Activated CD8-positive, alpha-beta memory T cell treated with anti-CD3 and anti-CD28 coated beads, Interleukin-2, amount 50 U/mL, for 48 hours (primary cell): ENCODE results near the gene L3MBTL4.
"Not testable (repeated sequence)": the region's sequence is repeated elsewhere in the genome, so short reads cannot be mapped to it uniquely, and the experiment has no call there.

Experiments
- DNase-seq: peaks from one replicate; pipeline ENCODE4 v3.0.0-alpha.2; 2020

Gene L3MBTL4

DNA sequence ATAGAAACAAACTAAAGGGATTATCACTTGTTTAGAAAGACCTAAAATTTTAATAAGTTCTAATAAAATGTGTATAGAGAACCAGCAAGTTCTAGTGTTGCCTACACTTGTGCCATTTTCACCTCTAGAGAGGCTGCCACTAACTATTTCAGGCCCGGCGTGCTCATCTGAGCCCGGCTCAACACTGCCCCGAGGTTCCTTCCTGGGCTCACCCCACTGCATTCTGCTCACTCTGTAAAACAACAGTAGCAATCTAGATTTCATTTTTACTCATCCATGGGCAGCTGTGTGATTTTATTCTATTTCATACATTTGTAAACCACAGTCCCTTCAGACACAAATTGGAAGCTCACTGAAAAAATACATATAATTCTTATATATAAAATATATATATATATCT is 253.2 kb downstream of the L3MBTL4 start:
- no peak for DNase-seq

DNA sequence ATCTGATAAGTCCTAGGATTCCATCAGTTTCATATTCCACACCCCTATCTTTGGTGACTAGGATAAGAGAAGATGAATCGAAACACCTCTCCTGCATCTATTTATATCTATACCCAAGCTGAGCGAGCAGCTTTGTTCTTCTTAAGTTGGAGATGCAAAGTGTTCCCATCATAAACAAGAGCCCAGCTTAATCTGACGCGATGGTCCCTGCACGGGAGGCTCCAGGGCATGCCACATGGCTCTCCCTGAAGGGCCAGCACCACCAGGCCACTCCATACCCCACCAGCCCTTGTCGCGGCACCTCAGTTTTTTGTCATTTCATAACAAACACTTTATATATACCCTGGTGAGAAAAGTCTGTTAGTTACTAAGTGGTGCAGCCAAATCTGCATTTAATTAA is 255.3 kb downstream of the L3MBTL4 start:
- no peak for DNase-seq

DNA sequence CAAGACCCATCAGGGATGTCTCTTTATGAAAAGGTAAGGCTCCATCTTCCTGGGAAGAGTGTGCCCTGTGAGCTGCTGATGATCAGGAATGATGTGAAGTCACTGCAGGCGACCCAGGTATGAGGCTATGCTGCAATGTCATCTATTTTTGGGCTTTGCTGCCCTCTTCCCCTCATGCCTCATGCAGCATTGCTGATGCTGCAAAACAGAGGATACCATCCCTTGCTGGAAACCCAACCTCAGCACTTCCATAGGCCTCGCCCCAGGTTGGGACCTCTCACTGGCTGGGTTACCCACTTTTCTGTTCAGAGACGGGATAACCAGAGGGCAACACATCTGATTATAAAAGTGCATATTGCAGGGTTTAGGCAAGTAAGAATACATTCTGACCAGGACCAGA is 255.8 kb downstream of the L3MBTL4 start:
- DNase-seq: no peak

DNA sequence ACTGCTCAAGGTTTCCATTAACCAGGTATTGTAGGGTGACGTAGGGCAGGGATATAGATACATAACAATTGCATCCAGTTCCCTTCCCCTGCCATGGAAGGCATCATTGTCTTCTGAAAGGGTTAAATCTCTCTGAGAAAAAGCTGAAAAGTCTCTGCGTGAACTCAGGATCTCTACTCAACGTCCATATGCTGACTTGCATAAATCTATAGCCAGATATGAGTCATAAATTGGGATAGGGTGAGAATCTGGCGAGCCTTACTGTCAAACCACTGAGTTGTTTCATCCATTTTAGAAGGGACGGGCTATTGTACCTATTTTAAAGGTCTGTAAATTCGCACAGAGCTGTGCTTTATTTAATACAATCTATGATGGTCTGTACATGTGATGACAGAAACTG is 258.3 kb downstream of the L3MBTL4 start:
- no peak for DNase-seq

DNA sequence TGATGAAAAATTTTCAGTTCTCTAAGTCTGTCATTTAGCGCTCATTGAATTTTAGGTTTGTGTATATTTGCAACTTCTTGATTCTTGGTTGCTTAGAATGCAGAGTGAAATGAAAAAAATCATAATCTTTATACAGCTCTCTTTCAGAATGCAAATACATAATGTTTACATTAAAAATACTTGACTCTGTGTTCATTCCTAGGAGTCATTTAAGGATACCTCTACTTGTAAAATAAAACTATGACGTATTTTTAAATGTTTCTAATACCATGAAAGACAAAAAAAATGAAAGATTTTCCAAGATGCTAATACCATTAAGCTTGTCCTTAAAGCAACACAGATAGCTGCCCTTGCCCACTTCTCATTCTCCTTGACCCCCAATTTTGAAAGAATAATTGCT is 259.0 kb downstream of the L3MBTL4 start:
- DNase-seq: no peak

DNA sequence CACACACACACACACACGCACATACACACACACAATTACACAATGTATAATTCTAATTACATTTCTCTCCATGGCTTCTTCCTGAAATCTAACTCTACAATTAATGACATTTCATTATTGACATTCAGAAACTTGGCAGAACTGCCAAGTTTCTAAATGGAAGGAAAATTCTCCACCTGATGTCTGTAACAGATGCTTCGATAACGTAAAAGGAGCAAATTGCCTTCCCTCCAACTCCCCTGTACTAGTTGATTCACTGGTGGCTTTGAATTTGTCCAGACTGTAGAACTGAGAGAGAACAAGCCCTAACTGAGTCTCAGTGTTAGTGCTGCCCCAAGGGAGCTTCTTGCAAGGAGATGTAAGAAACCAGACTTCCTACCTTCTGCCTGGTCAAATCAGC is 264.3 kb downstream of the L3MBTL4 start:
- no peak for DNase-seq

DNA sequence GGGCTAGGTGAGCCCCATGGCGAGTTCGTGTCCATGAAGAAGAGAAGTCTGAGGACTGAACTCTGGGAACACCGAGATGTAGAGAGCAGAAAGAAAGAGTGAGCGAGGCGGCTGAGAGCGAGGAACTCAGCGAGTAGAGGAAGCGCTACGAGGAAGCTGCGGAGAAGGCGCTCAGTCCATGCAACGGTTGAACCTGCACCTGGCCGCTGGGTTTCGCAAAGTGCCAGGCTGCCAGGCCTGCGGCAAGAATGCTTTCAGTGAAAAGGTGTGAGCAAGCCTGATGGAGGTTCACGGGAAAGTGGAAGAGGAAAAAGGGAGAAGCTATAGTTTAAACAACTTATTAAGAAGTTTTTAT is 268.4 kb downstream of the L3MBTL4 start:
- DNase-seq: no peak

DNA sequence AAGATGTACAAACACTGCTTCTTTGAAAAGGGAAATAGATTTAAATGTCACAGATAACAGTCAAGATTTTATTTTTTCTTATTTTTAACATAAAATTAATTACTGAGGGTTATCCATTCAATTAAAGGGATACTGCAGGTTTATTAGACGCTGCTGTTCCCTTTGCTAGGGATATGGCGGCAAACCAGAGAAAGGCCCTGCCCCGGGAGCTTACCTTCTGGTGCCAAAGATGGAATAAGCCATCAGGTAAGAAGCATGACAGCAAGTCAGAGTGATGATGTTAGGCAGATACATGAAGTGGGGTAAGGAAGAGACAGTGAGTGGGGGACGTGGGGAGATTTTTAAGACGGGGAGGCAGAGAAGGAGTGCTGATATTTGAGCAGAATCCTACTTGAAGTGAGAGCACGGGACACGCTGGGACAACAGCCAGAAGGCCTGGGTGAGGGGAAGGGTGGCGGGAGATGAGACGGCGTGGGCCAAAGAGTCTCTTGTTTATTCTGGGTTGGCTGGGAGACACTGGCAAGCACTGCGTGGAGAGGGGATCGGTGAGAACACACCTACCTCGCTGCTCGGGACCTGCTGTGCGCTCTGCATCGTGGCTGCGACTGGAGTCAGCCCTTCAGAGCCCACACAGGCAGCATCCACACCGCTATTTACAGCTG is 268.9 kb downstream of the L3MBTL4 start:
- DNase-seq: no peak

DNA sequence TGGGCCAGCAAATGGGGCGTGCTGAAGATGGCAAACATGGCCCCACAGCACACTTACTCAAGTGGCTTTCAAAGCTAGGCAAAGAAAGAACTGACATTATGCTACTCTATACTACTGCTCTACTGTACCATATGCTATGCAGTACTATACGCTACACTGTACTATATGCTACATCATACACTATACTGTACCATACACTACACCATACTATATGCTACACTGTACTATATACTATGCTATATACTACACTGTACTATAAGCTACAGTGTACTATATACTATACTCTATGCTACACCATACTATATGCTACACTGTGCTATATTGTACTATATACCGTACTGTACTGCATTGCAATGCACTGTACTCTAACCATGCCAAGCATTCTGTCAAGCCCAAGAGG is 275.7 kb downstream of the L3MBTL4 start:
- no peak for DNase-seq

DNA sequence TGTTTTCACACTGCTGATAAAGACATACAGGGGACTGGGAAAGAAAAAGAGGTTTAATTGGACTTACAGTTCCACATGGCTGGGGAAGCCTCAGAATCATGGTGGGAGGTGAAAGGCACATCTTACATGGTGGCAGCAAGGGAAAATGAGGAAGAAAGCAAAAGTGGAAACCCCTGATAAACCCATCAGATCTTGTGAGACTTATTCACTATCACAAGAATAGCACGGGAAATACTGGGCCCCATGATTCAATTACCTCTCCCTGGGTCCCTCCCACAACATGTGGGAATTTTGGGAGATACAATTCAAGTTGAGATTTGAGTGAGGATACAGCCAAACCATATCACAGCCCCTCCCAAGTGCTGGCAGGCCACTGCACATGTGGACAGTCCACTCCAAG is 278.8 kb downstream of the L3MBTL4 start:
- DNase-seq: not testable (repeated sequence)

DNA sequence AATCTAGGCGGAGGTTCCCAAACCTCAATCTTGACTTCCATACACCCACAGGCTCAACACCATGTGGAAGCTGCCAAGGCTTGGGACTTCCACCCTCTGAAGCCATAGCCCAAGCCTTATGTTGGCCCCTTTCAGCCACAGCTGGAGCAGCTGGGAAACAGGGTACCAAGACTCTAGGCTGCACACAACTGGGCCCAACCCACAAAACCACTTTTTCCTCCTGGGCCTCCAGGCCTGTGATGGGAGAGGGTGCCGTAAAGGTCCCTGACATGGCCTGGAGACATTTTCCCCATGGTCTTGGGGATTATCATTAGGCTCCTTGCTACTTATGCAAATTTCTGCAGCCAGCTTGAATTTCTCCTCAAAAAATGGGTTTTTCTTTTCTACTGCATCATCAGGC is 279.7 kb downstream of the L3MBTL4 start:
- not testable (repeated sequence) for DNase-seq

DNA sequence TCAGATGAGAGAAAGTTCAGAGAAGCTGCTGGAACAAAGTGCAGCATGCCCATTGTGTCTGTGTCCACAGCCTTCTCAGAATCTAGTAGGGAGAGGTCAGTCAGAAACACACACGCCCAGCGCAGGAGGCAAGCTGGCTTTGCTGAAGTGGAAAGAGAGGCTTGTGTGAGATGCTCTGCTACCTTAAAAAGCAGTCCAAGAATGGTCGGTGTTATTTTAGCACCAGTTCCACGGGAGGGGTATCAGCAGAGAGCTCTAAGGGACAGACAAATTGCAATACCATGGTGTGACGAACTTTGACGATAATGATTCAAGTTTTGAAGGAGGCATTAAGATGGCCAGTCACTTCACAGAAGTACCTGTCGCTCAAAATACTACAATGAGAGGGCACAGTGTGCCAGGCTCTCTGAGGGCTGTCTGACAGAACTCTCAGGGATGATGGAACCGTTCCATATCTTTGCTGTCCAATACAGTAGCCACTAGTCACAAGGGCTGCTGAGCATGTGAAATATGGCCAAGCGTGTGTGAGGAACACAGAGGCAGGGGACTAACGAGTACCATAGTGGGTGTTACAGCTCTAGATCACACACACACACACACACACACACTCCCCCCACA is 281.9 kb downstream of the L3MBTL4 start:
- no peak for DNase-seq

DNA sequence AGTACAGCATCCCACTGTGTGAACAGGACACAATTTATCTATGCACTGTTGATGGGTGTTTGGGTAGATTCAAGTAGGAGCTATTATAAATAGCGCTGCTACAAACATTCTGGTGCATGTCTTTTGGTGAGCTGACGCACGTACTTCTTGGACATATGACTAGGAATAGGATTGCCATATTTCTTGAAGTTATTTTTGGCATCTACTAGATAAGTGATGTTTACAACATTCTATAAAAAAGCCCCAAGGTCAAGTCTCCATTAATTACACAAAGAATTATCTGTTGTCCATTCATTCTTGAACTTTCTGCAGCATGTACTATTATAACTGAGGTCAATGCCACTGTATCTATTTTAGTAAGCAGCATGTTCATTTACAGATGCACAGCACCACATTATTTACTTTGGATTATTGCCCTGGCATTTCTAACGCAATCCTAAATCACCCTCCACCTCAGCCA is 293.9 kb downstream of the L3MBTL4 start:
- DNase-seq: no peak

DNA sequence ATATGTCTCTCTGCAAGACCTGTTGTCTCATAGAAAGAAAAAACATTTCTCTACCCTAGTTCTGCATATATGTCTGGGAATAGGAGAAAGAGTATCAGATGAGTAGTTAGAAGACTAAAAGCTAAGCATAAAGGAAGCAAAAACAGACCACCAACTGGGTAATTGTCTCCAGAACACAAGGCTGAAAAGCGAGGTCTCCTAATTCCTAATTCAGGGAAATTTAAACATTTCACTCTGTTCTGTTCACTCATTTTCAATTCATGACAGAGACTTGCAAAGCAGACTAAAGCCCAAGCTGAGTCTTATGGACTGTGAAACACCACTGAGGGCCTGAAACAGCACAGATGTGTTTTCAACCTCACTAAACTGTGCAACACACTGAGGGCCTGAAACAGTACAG is 294.9 kb downstream of the L3MBTL4 start:
- no peak for DNase-seq

DNA sequence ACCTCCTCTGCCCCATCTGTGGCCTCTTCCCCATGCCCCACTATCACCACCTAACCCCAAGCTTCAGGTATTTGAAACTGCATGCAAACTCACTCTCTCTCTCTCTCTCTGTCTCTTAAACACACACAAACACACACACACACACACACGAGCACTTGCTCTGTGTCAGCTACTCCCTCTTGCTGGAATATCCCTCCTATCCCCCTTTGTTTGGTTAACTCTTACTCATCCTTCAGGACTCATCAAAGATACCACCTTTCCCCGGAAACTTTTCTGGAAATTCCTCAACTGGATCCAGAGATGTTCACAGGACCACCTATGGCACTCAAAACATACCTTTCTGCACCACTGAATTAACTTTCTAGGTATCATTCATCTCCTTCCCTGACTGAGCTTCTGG is 296.6 kb downstream of the L3MBTL4 start:
- DNase-seq: no peak

DNA sequence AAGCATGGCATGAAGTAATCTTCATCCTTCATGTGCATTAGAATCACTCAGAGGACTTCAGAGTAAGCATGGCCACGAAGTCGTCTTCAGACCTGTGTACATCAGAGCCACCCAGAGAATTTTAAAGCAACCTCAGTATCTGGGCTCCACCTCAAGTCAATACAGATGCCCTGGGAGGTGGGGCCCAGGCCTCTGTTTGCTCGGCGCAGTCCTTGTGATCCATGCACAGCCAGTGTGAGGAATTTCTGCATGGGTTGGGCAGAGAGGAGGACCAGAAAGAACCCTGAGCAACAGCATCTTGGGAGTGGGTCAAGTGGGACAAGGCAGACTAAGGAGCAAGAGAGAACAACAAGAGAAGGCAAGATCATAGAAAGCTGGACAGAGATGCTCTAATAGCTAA is 299.0 kb downstream of the L3MBTL4 start:
- no peak for DNase-seq

DNA sequence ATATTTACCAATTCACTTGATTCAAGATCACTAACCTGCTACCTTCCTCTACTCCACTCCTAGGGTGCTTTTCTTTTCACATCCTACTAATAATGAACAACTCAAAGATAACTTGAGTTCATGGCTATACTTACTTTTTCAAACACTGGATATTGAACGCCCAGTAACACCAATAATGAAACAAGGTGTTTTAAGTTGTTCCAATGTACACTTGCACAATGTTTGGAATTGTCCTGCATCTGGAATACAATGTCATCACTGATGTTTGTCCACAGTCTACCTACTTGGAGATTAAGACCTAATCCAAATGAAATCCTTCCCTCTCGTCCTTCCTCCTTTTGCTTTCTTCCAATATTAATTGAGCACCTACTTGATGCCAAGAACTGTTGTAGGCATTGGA is 301.1 kb downstream of the L3MBTL4 start:
- DNase-seq: no peak

DNA sequence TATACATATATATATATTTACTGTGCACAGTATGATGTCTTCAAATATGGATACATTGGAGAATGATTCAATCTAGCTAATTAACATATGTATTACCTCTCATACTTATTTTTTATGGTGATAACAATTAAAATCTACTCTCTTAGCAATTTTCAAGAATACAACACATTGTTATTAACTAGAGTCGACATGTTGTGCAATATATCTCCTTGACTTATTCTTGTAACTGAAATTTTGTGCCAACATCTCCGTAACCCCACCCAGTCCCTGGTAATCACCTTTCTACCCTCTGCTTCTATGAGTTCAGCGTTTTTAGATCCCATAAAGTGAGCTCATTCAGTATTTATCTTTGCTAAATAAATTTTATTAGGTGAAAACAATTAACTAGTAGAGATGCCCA is 303.0 kb downstream of the L3MBTL4 start:
- no peak for DNase-seq

DNA sequence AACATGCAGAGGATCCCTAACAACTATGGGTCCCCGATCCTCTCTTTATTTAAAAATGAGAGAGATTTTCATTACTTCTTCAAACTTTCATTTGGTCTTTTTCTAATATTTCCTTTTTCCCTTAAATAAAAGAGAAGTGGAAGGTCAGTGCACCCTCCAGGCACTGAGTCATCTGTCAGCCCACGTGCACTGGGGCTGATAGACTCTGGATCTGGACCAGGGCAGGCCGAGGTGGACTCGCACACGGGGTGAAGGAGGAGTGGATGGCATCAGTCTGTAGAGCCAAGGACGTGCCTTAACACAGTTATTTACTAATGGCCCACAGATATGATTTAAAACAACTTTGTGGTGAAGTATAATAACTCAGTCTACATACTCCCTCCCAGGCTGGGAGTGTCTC is 305.0 kb downstream of the L3MBTL4 start:
- DNase-seq: no peak

DNA sequence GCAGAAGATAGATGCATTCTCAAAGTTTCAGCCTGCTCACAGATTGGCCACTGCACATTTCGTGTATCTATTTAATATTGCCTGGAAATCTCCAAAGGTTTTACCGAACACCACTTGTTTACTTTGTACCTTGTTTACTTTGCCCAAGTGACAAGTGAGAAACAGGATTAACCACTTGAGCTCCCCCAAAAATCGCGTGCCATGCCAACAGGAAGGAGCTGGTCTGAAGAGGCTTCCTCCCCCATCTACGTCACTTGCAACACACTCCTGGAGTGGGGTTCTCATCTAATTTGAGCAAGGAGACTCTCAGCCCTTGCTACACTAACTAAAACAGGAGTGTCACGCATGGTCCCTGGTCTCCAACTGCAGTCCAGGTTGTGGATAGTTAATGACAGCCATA is 306.9 kb downstream of the L3MBTL4 start:
- DNase-seq: no peak

DNA sequence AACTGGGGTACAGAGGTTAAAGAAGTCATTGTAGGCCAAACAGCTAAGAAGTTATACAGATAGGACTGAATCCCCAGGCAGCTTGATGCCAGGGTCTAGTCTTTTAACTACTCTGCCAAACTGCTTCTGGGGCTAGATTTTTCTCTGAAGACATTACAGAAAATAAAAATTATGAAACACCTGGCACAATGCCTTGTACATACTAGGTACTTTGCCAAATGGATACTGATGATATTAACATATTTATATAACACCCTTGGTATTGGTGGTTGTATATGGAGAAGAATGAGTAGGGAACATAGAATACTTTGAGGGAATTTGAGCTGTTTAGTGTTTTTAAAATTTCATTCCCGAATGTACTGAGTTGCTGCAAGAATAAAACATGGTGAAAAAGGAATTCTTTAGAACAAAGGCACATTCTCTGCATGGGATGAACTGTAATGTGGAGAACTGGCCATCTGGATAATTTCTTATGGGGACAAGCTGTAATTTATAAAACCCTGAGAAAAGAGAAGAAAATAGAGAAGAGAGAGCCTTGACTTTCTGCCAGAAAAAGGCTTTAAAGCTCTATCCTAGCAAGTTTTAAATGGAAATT is 308.5 kb downstream of the L3MBTL4 start:
- no peak for DNase-seq

DNA sequence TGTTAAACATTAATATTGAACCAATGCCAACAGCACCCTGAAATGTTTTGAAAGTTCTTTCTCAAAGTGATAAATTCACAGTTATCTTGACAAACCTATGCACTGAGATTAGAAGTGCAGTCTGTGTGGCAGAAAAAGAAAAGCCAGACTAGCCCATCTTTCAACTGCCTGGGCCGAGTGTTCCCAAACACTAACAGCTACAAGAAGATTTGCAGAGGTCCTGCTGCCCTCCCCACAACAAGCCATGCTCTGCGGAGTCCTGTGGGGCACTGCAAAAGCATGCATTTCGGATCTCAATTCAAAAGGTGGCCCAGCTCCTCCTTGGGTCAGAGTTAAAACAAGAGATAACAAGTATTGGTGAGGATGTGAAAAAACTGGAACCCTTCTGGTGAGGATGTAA is 311.0 kb downstream of the L3MBTL4 start:
- no peak for DNase-seq

DNA sequence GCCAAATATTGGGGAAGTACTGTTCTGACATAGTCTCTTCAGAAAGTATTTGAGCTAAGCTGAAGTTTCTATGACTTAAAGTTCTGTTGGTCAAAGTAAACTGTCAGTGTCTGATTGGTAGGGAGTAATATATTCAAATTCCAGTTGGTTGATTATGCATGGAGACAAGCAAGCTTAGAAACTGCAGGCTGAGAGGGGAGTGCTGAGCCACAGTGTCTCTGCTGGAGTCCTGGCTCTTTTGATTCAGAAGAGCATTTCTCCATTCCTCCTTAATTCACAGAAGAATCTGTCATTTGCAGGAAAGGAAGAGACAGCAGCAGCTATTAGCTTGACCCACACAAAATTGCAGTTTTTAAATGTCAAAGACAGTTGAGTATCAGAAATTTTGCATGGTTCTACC is 318.0 kb downstream of the L3MBTL4 start:
- DNase-seq: no peak

DNA sequence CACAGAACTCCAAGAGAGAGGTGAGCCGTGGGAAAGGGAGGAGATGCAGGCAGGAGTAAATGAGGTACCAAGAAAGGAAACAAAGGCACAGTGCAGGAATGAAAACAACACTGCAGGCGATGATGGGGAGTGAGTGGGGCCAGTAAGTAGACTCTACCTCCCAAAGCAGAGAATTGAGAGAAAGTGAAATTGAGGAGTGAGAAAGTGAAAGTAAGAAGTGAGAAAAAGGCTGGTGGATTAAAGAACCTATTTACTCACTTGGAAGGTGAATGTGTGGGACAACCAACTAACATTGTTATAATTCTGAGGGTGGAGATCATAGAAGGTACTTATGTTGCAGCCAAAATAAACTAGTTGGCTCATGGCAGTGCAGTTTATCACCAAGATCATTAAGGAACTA is 326.3 kb downstream of the L3MBTL4 start:
- DNase-seq: no peak

DNA sequence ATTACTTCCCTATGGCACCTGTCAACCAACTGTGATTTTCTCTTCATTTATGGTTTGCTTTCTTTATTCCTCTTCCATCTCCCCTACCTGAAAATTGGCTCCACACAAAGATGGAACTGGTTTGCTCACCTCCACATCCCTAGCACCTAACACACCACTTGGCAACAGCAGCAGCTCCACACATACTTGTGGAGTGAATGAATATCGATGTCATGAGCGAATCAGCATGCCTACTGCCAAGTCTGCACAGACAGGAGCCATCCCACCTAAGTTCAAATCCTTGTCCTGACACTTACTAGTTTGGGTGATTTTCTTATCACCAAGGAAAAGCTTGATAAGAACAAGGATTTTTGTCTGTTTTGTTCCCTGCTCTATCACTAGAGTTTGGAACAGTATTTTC is 328.0 kb downstream of the L3MBTL4 start:
- DNase-seq: no peak
